Loucy (cell line): ENCODE data around the gene N4BP2L2.

Experiments
- EZH2phosphoT487 ChIP-seq: fragments of 200-600 bp; IDR thresholded peaks from 2 replicates; pipeline ENCODE4 v1.6.1; 2018; ENCODE audit warnings: antibody characterized with exemption, mild to moderate bottlenecking, moderate library complexity, borderline replicate concordance
- TF ChIP-seq, protein P1 (sequence below): fragments of 200-600 bp; sonication (generic); conservative IDR thresholded peaks from 2 replicates; pipeline ENCODE4 v1.5.1; 2014; ENCODE audit warnings: mild to moderate bottlenecking, antibody characterized with exemption, low read length

- TF ChIP-seq, protein P1, sequence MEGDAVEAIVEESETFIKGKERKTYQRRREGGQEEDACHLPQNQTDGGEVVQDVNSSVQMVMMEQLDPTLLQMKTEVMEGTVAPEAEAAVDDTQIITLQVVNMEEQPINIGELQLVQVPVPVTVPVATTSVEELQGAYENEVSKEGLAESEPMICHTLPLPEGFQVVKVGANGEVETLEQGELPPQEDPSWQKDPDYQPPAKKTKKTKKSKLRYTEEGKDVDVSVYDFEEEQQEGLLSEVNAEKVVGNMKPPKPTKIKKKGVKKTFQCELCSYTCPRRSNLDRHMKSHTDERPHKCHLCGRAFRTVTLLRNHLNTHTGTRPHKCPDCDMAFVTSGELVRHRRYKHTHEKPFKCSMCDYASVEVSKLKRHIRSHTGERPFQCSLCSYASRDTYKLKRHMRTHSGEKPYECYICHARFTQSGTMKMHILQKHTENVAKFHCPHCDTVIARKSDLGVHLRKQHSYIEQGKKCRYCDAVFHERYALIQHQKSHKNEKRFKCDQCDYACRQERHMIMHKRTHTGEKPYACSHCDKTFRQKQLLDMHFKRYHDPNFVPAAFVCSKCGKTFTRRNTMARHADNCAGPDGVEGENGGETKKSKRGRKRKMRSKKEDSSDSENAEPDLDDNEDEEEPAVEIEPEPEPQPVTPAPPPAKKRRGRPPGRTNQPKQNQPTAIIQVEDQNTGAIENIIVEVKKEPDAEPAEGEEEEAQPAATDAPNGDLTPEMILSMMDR = no peak
- TF ChIP-seq EZH2phosphoT487 = no peak
Observed at GRCh38 chr13:32409001-32409313, 129.6 kb downstream of the N4BP2L2 start.
